ENCODE measurements around the gene IL17RA. TPM values are rescaled to one million over a fixed set of nuclear protein-coding genes. Genes with fewer than 3 reads are reported as not detected.

Gene IL17RA
- total and polyA plus RNA-seq, 2 experiments from 2014 or later, result 3.2 to 9.6 TPM

GRCh38 chr22:17046566-17047348 is 38.0 kb upstream of the IL17RA start:
- no peak overlapping the region for H2AFZ ChIP-seq
- no peaks in the 10 kb centered on the region for H3K79me2 ChIP-seq (replicated peaks; ENCODE audit: insufficient read depth)

GRCh38 chr22:17047656-17048055 is 37.1 kb upstream of the IL17RA start:
- Histone ChIP-seq H3K9me2 (ENCODE audit: insufficient read depth) (no peaks in the 10 kb centered on the region), H3K36me3 (ENCODE audit: insufficient read depth) (no peaks in the 10 kb centered on the region), H3K79me2 (replicated peaks; ENCODE audit: insufficient read depth) (no peaks in the 10 kb centered on the region), H3K4me2 (no peak overlapping the region), H3K27me3 (ENCODE audit: insufficient read depth) (no peaks in the 10 kb centered on the region), H3K4me3 (no peak overlapping the region), H3F3A (replicated peaks; ENCODE audit: low read depth) (no peaks in the 10 kb centered on the region), H3K4me1 (ENCODE audit: insufficient read depth) (no peaks in the 10 kb centered on the region), H3K27ac (ENCODE audit: low read depth) (no peak overlapping the region), H2AFZ (no peak overlapping the region), H4K20me1 (replicated peaks; ENCODE audit: insufficient read depth) (no peaks in the 10 kb centered on the region)
- Mint-ChIP-seq H3K4me1 (no peaks in the 10 kb centered on the region), H3K9me3 (peaks cover 35% of the 10 kb centered on the region), H3K27ac (no peak overlapping the region), H3K36me3 (ENCODE audit: low read depth) (peaks cover 3% of the 10 kb centered on the region; the same call in 2 of the 3 replicates), H3K27me3 (ENCODE audit: insufficient read depth, low read depth, poor library complexity) (peaks cover 5% of the 10 kb centered on the region), H3K4me3 (no peak overlapping the region)
- ATAC-seq (no peak), DNase-seq (ENCODE audit: low spot score) (no peak)
- no peak for TF ChIP-seq NANOG (IDR thresholded peaks at IDR 0.05; ENCODE audit: borderline replicate concordance)
- TF ChIP-seq CTCF (conservative IDR thresholded peaks at IDR 0.05; ENCODE audit: low read depth in 2 of 2), result no peak
- no peak for TF ChIP-seq ZNF462 (CRISPR knock-in tag; IDR thresholded peaks at IDR 0.05)

More at GRCh38 chr22:17046566-17047348, 38.0 kb upstream of the IL17RA start:
- Mint-ChIP-seq H3K36me3 (ENCODE audit: low read depth) (peaks cover 3% of the 10 kb centered on the region; the same call in 2 of the 3 replicates), H3K4me3 (no peak overlapping the region), H3K27me3 (ENCODE audit: insufficient read depth, low read depth, poor library complexity) (peaks cover 6% of the 10 kb centered on the region), H3K9me3 (peaks cover 38% of the 10 kb centered on the region), H3K4me1 (no peaks in the 10 kb centered on the region), H3K27ac (no peak overlapping the region)
- TF ChIP-seq EZH2phosphoT487 (IDR thresholded peaks at IDR 0.05; ENCODE audit: unreplicated experiment) (no peak), ZNF331 (CRISPR knock-in tag; IDR thresholded peaks at IDR 0.05; ENCODE audit: low read depth) (no peak), REST (IDR thresholded peaks at IDR 0.05; ENCODE audit: unreplicated experiment) (no peak), ZNF114 (CRISPR knock-in tag; IDR thresholded peaks at IDR 0.05) (no peak)
- Histone ChIP-seq H3K9me2 (ENCODE audit: insufficient read depth) (no peaks in the 10 kb centered on the region), H3K27me3 (ENCODE audit: insufficient read depth) (no peaks in the 10 kb centered on the region), H3K4me1 (ENCODE audit: insufficient read depth) (no peaks in the 10 kb centered on the region), H3K4me2 (no peak overlapping the region), H3K4me3 (no peak overlapping the region), H3F3A (replicated peaks; ENCODE audit: low read depth) (no peaks in the 10 kb centered on the region), H3K27ac (ENCODE audit: low read depth) (no peak overlapping the region), H3K36me3 (ENCODE audit: insufficient read depth) (no peaks in the 10 kb centered on the region), H4K20me1 (replicated peaks; ENCODE audit: insufficient read depth) (no peaks in the 10 kb centered on the region)
- no peak for ATAC-seq
- DNase-seq (ENCODE audit: low spot score), result no peak
